ENCODE measurements around the gene DHRS2. TPM values are rescaled to one million over a fixed set of nuclear protein-coding genes. Genes with fewer than 3 reads are reported as not detected.

The DHRS2 gene
- total RNA-seq, 4 donors from 2014 or later, result 0.28 to 0.37 TPM; not detected in 2

DNA sequence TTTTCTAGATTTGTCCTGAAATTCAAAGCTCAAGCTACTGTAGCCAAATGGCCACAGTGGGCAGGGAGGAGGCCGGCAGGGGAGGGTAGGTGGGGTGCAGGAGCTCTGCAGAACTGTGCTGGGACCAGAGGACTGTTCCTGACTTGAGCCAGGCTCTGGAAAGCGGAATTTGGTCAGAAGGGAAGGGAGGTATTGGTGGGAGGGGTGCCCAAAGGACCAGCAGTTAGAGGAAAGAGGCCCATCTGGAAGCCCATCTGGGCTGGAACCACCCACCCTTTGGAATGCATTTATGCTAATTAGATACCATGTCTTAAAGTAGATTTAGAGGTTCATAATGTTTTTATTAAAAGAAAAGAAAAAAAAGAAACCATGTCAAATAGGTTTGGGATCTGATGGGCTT is 33.1 kb upstream of the DHRS2 start:
- H3K9me3 ChIP-seq, result no peaks in the 10 kb centered on the region
- H3K4me3 ChIP-seq, result no peak overlapping the region
- intact Hi-C loops (cut with DNase I; ENCODE audit: low total_unique reads), result no loop called here
- no peaks in the 10 kb centered on the region for H3K36me3 ChIP-seq
- no peak for TF ChIP-seq POLR2A (IDR thresholded peaks at IDR 0.05)
- TF ChIP-seq, protein P1, sequence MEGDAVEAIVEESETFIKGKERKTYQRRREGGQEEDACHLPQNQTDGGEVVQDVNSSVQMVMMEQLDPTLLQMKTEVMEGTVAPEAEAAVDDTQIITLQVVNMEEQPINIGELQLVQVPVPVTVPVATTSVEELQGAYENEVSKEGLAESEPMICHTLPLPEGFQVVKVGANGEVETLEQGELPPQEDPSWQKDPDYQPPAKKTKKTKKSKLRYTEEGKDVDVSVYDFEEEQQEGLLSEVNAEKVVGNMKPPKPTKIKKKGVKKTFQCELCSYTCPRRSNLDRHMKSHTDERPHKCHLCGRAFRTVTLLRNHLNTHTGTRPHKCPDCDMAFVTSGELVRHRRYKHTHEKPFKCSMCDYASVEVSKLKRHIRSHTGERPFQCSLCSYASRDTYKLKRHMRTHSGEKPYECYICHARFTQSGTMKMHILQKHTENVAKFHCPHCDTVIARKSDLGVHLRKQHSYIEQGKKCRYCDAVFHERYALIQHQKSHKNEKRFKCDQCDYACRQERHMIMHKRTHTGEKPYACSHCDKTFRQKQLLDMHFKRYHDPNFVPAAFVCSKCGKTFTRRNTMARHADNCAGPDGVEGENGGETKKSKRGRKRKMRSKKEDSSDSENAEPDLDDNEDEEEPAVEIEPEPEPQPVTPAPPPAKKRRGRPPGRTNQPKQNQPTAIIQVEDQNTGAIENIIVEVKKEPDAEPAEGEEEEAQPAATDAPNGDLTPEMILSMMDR (IDR thresholded peaks at IDR 0.05), result no peak
- no peak overlapping the region for H3K27ac ChIP-seq
- no peaks in the 10 kb centered on the region for H3K4me1 ChIP-seq
- H3K27me3 ChIP-seq, result no peaks in the 10 kb centered on the region
- no peak for DNase-seq

DNA sequence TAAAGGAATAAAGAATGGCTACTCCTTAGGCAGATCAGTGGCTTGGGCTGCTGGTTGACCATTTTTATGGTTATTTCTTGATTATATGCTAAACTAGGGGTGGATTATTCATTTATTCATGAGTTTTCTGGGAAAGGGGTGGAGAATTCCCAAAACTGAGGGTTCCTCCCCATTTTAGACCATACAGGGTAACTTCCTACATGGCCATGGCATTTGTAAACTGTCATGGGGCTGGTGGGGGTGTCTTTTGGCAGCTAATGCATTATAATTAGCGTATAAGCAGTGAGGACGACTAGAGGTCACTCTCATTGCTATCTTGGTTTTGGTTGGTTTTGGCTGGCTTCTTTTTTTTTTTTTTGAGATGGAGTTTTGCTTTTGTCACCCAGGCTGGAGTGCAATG is 32.0 kb upstream of the DHRS2 start:
- H3K27me3 ChIP-seq, result no peaks in the 10 kb centered on the region
- no peaks in the 10 kb centered on the region for H3K9me3 ChIP-seq
- no peaks in the 10 kb centered on the region for H3K4me1 ChIP-seq
- no peak overlapping the region for H3K4me3 ChIP-seq
- no peaks in the 10 kb centered on the region for H3K36me3 ChIP-seq
- no peak for DNase-seq
- no peak for TF ChIP-seq POLR2A (IDR thresholded peaks at IDR 0.05)
- TF ChIP-seq, protein P1 (IDR thresholded peaks at IDR 0.05), result no peak
- H3K27ac ChIP-seq, result no peak overlapping the region
- intact Hi-C loops (cut with DNase I; ENCODE audit: low total_unique reads), result no loop called here

DNA sequence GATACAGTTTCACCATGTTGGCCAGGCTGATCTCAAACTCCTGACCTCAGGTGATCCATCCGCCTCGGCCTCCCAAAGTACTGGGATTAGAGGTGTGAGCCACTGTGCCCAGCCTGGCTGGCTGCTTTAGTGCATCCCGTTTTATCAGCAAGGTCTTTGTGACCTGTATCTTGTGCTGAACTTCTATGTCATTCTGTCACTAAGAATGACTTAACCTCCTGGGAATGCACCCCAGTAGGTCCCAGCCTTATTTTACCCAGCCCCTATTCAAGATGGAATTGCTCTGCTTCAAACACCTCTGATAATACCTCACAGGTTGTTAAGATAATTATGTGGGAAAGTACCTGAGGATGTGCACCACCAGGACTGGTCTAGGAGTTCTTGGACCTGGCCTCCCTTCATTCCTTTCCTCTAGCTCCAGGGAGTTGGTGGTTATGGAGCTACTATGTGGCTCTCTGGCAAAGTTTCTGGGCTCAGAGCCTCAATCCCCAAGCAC is 31.4 kb upstream of the DHRS2 start:
- DNase-seq, result no peak

DNA sequence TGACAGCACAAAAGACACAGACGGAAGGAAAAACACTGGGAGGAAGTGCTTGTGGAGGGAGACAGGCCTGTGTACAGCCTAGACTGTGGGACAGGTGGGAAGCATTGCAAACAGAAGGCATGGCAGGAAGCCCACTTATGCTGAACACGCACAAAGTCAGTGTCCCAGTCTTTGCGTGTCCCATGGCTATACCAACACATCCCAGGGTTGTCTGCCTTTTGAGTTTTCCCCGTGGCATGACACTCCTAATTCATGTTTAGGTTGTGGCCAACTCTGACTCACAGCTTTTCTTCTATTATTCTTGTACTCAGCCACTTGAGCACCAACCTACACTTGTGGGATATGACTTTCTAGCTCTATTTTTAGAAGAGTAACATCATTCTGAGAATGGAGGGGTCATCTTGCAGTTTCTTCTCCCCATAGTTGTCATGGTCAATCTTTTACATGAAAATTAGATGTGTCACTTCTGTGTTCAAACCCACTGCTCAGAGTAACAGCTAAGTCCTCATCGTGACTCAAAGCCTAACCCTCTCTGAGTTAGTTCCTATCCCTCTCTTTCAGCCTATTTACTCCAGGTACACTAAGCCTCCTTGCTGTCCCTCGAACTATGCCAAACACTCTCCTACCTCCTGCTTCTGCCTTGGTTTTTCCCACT is 30.1 kb upstream of the DHRS2 start:
- TF ChIP-seq, protein P1 (IDR thresholded peaks at IDR 0.05), result no peak
- no peak for TF ChIP-seq POLR2A (IDR thresholded peaks at IDR 0.05)
- intact Hi-C loops (cut with DNase I; ENCODE audit: low total_unique reads), result no loop called here
- no peak overlapping the region for H3K4me3 ChIP-seq

More for the DNA sequence above, 31.4 kb upstream of the DHRS2 start:
- Histone ChIP-seq H3K27ac (no peak overlapping the region), H3K4me3 (no peak overlapping the region), H3K9me3 (no peaks in the 10 kb centered on the region), H3K4me1 (no peaks in the 10 kb centered on the region), H3K27me3 (no peaks in the 10 kb centered on the region), H3K36me3 (no peaks in the 10 kb centered on the region)
- TF ChIP-seq POLR2A (IDR thresholded peaks at IDR 0.05), result no peak
- intact Hi-C loops (cut with DNase I; ENCODE audit: low total_unique reads), result no loop called here

DNA sequence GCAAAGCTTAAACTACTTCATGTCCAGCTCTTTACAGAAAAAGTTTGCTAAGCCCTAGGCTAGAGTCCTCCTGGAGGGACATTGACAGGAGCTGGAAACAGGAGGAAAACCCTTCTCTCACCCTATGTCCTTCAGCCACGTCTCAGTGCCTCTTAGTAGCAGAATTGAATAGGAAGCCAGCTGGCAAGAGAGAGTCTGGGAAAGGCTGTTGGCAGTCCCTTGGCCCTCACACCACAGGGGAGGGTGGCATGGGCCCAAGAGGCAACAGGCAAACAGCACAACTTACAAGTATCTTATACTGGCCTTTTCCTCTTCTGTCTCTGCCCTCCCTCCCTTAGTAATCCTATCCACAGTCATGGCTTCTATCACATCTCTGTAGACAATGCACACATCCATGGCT is 27.7 kb upstream of the DHRS2 start:
- DNase-seq, result no peak
- H3K27me3 ChIP-seq, result no peaks in the 10 kb centered on the region
- no peak for TF ChIP-seq POLR2A (IDR thresholded peaks at IDR 0.05)
- TF ChIP-seq, protein P1 (IDR thresholded peaks at IDR 0.05), result no peak
- intact Hi-C loops (cut with DNase I; ENCODE audit: low total_unique reads), result no loop called here
- no peaks in the 10 kb centered on the region for H3K4me1 ChIP-seq
- H3K4me3 ChIP-seq, result no peak overlapping the region
- H3K9me3 ChIP-seq, result no peaks in the 10 kb centered on the region
- H3K27ac ChIP-seq, result no peak overlapping the region
- no peaks in the 10 kb centered on the region for H3K36me3 ChIP-seq

More for the DNA sequence above, 30.1 kb upstream of the DHRS2 start:
- Histone ChIP-seq H3K9me3 (no peaks in the 10 kb centered on the region), H3K27me3 (no peaks in the 10 kb centered on the region), H3K27ac (no peak overlapping the region), H3K4me1 (no peaks in the 10 kb centered on the region), H3K36me3 (no peaks in the 10 kb centered on the region)
- no peak for DNase-seq
